Stimulated activated effector memory CD8-positive, alpha-beta T cell treated with anti-CD3 and anti-CD28 coated beads, Interleukin-12 subunit alpha, Interleukin-12 subunit beta, amount 100 ng/mL, for 72 hours (primary cell): Measurements from ENCODE around the gene SPIRE2.

Experiments
- ATAC-seq: fragments of 150-1000 bp; cut with Tn5 transposase; 2 replicates; pipeline ENCODE4 v1.10.0; 2021
- DNase-seq, 2 donors: peaks; one replicate each; pipeline ENCODE4 v3.0.0; 2021 to 2022; ENCODE audit warnings: low spot score in 2 of 2
- H3K27ac Mint-ChIP-seq: one replicate; pipeline ENCODE4 v1.8.0; 2022; ENCODE audit warnings: mild to moderate bottlenecking, mixed read lengths
- H3K36me3 Mint-ChIP-seq: one replicate; pipeline ENCODE4 v1.8.0; 2022; ENCODE audit warnings: mild to moderate bottlenecking, mixed read lengths
- H3K4me1 Mint-ChIP-seq: one replicate; pipeline ENCODE4 v1.8.0; 2022; ENCODE audit warnings: mixed read lengths
- H3K4me3 Mint-ChIP-seq: one replicate; pipeline ENCODE4 v1.8.0; 2022; ENCODE audit warnings: mild to moderate bottlenecking, mixed read lengths
- H3K9me3 Mint-ChIP-seq: one replicate; pipeline ENCODE4 v1.8.0; 2022; ENCODE audit warnings: mixed read lengths

Gene SPIRE2

DNA sequence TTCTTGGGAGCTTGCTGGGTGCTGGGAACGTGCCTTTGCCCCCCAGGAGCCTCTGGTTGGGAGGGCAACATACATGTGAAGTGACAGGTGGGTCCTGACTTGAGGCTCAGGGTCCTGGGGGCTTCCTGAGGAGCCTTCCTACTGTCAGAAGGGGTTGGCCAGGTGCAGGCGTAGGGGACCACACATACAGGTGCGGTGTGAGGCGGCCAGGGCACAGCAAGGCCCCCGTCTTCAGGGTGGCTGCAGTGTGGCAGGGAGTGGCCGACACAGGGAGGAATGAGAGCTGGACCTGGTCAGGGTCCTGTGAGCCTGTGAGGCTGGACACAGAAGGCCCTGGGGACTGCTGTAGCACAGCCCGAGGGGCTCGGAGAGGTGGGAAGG is 55.8 kb downstream of the SPIRE2 start:
- H3K4me1 Mint-ChIP-seq = peaks cover 19% of the 10 kb centered on the region
- DNase-seq = no peak
- peak overlapping the region; percentile 68 for H3K27ac Mint-ChIP-seq
- no peaks in the 10 kb centered on the region for H3K9me3 Mint-ChIP-seq
- H3K36me3 Mint-ChIP-seq = peaks cover 95% of the 10 kb centered on the region
- no peak overlapping the region for H3K4me3 Mint-ChIP-seq
- ATAC-seq = no peak

DNA sequence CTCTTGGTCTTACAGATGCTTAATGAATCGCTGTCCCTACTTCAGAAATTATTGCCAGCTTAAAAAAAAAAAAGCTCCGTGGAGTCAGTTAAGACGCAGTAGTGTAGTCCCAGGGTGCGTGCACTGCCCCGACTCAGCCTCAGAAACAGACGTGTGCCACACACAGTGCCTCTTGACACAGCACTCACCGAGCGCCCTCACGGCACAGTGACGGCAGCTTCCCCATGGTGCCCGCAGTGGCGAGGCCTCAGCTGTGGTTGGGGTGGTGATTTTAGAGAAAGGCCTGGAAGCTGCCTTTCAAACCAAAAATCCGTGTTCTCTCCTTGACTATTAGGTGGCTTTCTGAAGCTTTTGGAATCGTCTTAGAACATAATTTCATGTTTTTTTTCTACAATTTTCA is 59.0 kb downstream of the SPIRE2 start:
- Mint-ChIP-seq H3K4me3 (no peak overlapping the region), H3K27ac (no peak overlapping the region), H3K9me3 (no peaks in the 10 kb centered on the region), H3K36me3 (peaks cover 100% of the 10 kb centered on the region), H3K4me1 (peaks cover 26% of the 10 kb centered on the region)
- ATAC-seq (no peak), DNase-seq (no peak)

DNA sequence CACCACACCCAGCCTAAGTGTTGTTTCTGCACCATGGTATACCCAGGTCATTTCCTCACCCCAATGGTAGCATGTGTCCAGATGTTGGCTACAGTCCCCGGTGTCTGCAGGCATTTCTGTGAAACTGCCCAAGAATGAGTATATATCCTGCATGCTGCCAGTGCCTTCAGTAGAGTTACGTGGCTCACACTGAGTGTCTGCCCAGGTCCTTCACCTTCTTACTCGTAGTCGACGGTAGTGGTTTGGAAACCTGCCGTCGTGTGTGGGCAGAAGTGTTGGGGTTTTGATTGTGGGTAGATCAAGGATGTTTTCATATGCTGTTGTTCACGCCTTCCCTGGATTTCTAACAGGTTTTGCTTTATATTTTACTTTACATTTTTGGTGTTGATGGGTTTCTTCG is 61.9 kb downstream of the SPIRE2 start:
- DNase-seq (no peak), ATAC-seq (peak; percentile 89)
- Mint-ChIP-seq H3K36me3 (peaks cover 100% of the 10 kb centered on the region), H3K9me3 (no peaks in the 10 kb centered on the region), H3K27ac (peak overlapping the region; percentile 3), H3K4me1 (peaks cover 12% of the 10 kb centered on the region), H3K4me3 (no peak overlapping the region)

DNA sequence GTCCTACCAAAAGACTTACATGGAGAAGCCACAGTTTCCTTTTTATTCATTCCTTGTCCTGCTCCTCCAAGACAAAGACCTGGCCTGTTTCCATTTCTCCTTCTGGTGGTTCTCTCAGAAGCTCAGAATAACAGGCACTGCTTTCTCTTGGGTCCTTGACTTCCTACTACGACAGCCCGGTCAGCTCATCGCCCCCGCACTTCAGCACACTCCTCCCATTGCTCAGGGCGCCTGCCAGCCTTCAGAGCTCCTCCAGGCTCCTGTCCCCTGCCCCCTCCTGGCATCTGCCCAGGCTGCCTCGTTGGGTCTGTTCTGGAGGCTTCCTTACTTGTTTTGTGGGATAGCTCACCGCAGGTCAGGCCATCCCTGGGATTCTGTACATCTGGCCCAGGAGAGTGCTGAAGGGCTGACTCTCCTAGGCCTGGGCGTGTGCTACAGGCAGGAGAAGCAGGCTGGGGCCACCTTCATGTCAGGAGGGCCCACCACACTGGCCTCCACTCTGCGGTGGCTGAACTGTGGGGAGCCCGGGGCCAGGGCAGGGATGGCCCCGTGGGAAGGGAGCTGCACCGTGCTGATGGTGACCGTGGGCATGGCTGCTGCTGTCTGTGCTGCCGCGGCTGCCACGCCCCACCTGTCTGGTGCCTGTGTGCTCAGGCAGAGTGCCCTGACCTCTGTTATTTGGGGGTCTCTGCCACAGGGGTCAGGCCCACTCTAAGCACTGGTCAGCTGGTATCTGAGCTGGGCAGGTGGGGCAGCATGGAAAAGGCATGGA is 62.8 kb downstream of the SPIRE2 start:
- no peak overlapping the region for H3K4me3 Mint-ChIP-seq

DNA sequence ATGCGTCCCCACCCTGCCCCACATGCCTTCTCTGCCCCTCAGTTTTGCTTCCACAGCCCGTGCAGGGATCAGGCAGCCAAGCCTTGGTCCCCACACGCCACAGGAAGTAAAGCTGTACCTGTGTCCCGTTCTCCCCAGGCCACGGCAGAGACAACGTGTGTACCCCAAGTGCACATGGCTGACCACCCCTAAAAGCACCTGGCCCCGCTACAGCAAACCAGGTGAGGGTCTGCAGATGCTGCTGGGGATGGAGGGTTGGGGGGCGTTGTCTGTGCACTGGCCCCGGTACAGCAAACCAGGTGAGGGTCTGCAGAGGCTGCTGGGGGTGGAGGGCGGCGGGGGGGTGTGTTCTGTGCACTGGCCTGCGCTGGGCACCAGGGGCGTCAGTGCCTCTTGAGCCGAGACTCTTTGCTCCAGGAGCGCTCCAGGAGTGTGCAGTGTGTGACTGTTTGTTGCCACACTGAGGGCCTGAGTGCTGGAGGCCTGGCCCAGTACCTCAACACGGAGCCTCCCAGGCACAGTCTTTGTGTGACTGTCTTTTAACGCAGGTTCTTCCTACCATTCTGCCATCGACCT is 63.9 kb downstream of the SPIRE2 start:
- Mint-ChIP-seq H3K4me1 (peaks cover 12% of the 10 kb centered on the region), H3K36me3 (peaks cover 100% of the 10 kb centered on the region), H3K27ac (no peak overlapping the region), H3K4me3 (no peak overlapping the region), H3K9me3 (no peaks in the 10 kb centered on the region)
- no peak for ATAC-seq
- DNase-seq = no peak

More for the DNA sequence above, 62.8 kb downstream of the SPIRE2 start:
- Mint-ChIP-seq H3K9me3 (no peaks in the 10 kb centered on the region), H3K4me1 (peaks cover 12% of the 10 kb centered on the region), H3K36me3 (peaks cover 100% of the 10 kb centered on the region), H3K27ac (no peak overlapping the region)
- DNase-seq (no peak), ATAC-seq (no peak)

DNA sequence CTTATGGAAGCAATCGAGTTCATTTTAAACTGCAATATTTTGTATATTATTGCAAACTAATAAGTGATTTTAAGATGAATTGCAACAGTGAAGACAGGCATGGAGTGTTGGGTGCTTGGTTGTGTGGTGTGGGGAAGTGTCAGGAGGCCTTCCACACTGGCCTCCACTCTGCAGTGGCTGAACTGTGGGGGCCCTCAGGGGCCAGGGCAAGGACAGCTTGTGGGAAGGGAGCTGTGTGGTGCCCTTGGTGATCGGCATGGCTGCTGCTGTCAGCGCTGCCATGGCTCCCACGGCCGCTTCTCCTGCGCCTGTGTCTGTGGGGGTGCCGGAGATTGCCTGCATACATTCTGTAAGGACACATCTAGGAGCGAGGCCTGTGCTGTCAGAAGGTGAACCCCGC is 64.4 kb downstream of the SPIRE2 start:
- Mint-ChIP-seq H3K36me3 (peaks cover 100% of the 10 kb centered on the region), H3K4me3 (no peak overlapping the region), H3K4me1 (peaks cover 12% of the 10 kb centered on the region), H3K9me3 (no peaks in the 10 kb centered on the region), H3K27ac (no peak overlapping the region)
- ATAC-seq = no peak
- no peak for DNase-seq

DNA sequence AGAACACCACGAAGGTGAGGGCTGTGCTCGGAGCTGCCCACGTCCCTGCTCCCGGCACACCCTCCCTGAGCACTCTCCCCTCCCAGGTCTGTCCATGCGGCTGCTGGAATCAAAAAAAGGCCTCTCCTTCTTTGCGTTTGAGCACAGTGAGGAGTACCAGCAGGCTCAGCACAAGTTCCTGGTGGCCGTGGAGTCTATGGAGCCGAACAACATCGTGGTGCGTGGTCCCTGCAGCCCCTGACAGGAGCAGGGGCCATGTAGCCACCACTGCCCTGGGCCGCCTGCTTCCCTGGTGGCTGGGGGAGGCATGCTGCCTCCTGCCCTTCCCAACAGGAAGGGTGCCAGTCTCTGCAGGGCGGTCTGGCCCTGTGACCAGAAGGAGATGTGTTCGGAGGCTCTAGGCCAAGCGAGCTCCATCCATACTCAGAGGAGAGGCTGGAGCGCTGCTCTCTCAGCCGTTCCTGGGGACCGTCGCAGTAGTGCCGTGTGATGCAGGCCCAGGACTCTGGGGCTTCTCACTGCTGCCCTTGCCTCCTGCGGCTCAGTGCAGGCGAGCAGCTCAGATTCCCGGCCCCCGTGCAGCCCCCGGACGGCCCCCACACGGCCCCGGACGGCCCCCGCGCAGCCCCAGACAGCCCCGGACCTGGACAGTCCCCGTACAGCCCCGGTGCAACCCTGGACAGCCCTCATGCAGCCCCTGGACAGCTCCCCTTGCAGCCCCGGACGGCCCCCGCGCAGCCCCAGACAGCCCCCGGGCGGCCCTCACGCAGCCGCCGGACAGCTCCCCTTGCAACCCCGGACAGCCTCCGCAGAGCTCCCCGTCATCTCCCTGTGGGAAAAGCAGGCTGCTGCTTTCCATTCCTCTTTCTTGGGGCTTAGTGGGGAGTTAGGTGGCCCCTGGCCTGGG is 65.6 kb downstream of the SPIRE2 start:
- Mint-ChIP-seq H3K4me1 (peaks cover 16% of the 10 kb centered on the region), H3K27ac (no peak overlapping the region), H3K4me3 (no peak overlapping the region), H3K9me3 (no peaks in the 10 kb centered on the region), H3K36me3 (peaks cover 100% of the 10 kb centered on the region)
- DNase-seq (no peak), ATAC-seq (no peak)

DNA sequence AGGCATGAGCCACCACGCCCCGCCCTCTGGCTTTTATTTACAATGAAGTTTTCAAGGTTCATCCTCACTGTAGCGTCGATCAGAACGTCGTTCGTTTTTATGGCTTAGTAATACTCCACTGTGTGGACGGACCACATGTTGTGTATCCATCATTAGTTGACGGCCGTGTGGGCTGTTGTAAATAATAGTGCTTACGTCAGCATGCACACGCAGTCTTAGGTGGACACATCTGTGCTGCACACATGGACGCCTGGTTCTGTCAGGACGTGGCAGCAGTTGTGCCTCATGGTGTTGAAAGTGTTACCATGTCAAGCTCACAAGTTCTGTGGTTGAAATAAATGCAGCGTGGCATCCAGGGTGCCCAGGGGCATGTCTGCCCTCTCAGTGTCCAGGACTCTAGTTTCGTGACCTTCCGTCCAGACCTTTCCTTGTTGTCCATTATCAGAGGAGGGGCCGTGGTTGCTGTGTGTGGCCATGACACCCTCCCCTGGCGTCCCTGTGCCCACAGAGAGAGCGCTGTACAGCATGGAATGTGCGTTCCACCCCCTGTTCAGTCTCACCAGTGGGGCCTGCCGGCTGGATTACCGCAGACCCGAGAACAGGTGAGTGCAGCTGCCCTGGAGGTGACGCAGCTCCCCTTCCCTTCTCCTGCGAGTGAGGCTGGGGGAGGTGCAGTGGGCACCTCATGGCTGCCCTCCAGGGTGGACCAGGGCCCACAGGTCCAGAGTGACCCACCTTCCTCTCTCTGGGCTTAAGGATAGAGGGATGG is 67.4 kb downstream of the SPIRE2 start:
- no peak for ATAC-seq
- H3K9me3 Mint-ChIP-seq = no peaks in the 10 kb centered on the region
- H3K4me3 Mint-ChIP-seq = no peak overlapping the region
- no peak for DNase-seq
- H3K4me1 Mint-ChIP-seq = peaks cover 11% of the 10 kb centered on the region
- no peak overlapping the region for H3K27ac Mint-ChIP-seq
- H3K36me3 Mint-ChIP-seq = peaks cover 100% of the 10 kb centered on the region

DNA sequence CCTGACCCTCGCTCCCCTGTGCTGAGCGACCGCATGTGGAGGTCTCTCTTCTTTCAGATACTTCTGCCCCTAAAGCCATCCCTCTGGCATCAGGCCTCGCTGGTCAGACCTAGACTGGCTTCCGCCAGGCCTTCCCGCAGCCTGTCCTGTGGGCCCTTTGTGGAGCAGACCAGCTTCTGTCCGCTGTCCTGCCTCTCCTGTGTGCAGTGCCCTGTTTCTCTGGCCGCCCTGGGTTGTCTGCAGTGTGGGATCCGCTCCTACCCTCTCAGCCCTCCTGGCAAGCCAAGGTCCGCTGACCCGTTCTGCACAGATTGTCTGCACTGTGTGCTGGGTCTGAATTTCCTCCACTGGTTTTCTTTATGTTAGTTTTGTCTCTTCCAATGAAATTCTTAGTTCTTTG is 68.9 kb downstream of the SPIRE2 start:
- Mint-ChIP-seq H3K4me3 (no peak overlapping the region), H3K36me3 (peaks cover 92% of the 10 kb centered on the region)

DNA sequence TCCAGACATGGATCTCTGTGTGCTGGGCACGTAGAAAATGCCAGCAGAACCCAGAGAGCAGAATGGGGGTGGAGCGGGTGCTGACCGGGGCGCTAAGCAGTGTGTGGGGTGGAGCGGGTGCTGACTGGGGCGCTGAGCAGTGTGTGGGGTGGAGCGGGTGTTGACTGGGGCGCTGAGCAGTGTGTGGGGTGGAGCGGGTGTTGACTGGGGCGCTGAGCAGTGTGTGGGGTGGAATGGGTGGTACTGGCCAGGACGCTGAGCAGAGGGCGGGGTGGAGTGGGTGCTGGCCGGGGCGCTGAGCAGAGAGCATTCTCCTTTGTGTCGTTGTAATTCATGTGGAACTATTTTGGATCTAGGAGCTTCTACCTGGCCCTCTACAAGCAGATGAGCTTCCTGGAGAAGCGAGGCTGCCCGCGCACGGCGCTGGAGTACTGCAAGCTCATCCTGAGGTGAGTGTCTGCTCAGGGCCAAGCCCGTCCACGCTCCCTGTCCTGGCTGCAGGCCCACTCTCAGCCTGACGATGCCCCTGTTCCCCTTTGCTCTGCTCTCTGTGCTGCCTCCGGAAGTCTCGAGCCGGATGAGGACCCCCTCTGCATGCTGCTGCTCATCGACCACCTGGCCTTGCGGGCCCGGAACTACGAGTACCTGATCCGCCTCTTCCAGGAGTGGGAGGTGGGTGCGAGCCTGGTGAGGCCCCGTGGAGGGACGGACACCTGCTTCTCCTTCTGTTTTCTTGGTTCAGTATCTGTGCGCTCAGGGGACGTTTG is 70.1 kb downstream of the SPIRE2 start:
- H3K36me3 Mint-ChIP-seq = peaks cover 91% of the 10 kb centered on the region
- no peak for ATAC-seq
- peak overlapping the region; percentile 59 for H3K27ac Mint-ChIP-seq
- no peak overlapping the region for H3K4me3 Mint-ChIP-seq
- H3K4me1 Mint-ChIP-seq = peaks cover 5% of the 10 kb centered on the region
- DNase-seq = no peak
- no peaks in the 10 kb centered on the region for H3K9me3 Mint-ChIP-seq

More for the DNA sequence above, 68.9 kb downstream of the SPIRE2 start:
- Mint-ChIP-seq H3K9me3 (no peaks in the 10 kb centered on the region), H3K27ac (no peak overlapping the region), H3K4me1 (peaks cover 5% of the 10 kb centered on the region)
- DNase-seq (no peak), ATAC-seq (no peak)

DNA sequence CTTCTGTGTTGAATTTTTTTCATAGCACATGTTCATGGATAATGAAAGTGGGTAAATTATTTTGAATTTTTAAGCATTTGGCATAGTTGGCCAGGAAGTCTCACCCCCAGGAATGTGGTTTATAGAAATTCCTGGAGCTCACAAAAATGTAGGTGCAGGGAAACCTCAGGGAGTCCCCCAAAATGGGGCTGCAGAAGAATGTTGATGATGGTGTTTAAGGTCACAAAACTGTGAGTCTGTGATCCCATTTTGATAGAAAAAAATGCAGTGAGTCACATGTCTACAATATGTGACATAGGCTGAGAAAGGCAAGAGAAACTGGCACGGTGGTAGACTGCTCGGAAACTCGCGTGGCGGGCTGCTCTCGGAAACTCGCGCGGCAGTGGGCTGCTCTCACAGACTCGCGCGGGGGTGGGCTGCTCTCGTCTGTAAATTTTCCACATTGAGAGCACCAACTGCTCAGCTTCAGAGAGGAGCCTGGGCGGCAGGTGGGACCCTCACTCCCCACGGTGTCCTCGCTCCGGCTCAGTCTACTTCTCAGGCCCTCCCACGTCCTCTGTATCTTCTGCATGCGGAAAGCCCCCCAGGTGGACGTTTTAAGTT is 71.7 kb downstream of the SPIRE2 start:
- no peak for ATAC-seq
- Mint-ChIP-seq H3K4me3 (no peak overlapping the region), H3K27ac (no peak overlapping the region), H3K9me3 (no peaks in the 10 kb centered on the region), H3K4me1 (peaks cover 5% of the 10 kb centered on the region), H3K36me3 (peaks cover 91% of the 10 kb centered on the region)
- no peak for DNase-seq

DNA sequence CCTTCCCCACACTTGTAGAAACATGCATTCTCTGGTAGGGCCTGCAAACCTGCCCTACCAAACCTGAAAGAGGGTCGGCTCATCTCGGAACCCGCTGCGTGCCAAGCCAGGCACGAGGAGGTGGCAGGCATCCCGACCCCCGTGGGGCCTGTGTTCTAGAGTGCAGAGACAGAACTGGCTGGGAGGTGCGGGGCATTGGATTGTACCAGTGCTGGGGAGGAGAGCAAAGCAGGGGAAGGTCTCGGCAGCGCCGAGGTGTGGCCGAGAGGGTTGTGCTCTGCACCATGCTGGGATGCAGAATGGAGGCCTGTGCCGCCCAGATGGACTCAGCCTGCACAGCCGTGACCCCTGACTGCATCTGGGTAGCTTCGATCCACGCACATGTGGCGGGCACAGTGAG is 72.6 kb downstream of the SPIRE2 start:
- no peak for ATAC-seq
- no peak overlapping the region for H3K4me3 Mint-ChIP-seq
- H3K4me1 Mint-ChIP-seq = peaks cover 5% of the 10 kb centered on the region
- peaks cover 87% of the 10 kb centered on the region for H3K36me3 Mint-ChIP-seq
- no peaks in the 10 kb centered on the region for H3K9me3 Mint-ChIP-seq
- DNase-seq = no peak
- H3K27ac Mint-ChIP-seq = peak overlapping the region; percentile 50

DNA sequence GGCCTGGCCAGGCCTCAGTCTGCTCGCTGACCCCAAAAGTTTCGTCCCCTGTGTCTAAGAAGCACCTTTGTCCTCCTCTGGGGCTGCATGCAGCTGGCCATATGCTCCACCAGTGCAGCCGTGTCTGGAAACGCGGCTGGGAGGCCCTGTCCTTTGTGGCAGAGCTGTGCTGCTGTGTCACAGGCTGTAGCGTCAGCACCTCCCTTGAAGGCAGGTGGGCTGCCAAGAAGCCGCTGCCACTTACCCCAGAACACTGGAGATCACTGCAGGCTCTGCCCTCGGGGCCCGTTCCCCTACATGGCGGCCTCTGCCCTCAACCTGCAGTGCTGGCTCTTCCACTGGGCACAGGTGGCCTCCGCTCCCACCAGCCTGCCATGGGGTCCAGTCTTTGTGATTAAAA is 74.7 kb downstream of the SPIRE2 start:
- Mint-ChIP-seq H3K27ac (no peak overlapping the region), H3K4me3 (no peak overlapping the region), H3K9me3 (no peaks in the 10 kb centered on the region), H3K4me1 (peaks cover 5% of the 10 kb centered on the region), H3K36me3 (peaks cover 77% of the 10 kb centered on the region)
- DNase-seq = no peak
- no peak for ATAC-seq

DNA sequence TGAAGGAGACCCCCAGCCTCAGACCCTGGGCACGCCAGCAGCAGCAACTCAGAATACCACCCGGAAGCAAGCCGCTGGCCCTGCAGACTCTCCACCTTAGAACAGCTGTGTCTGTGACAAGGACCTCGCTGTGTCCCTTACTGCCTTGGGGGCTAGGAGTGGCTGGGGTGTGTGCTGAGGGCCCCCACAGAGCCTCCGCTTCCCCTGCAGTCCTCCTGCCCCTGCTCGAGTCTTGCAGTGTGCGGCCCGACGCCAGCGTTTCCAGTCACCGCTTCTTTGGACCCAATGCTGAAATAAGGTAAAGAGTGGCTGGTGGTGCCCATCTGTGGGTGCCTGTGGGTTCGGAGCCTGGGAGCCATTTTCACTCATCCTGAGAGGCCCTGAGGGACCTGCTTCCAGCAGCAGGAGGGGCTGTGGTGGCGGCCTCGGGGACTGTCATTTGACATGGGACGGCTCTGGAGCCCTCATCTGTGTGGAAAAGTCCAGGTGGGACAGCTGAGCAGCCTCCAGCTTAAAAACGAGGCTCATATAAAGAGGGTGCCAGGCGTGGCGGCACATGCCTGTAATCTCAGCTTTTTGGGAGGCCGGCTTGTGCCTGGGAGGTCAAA is 75.7 kb downstream of the SPIRE2 start:
- no peaks in the 10 kb centered on the region for H3K9me3 Mint-ChIP-seq
- H3K4me1 Mint-ChIP-seq = peaks cover under 1% of the 10 kb centered on the region
- ATAC-seq = no peak
- H3K27ac Mint-ChIP-seq = no peak overlapping the region
- no peak overlapping the region for H3K4me3 Mint-ChIP-seq
- no peak for DNase-seq
- peaks cover 71% of the 10 kb centered on the region for H3K36me3 Mint-ChIP-seq
